GM12875 (cell line): Measurements from ENCODE around the gene SPACA1.

Source experiments
- H3K4me3 ChIP-seq: one replicate; pipeline ENCODE4 v1.5.1; 2011; ENCODE audit warnings: low read depth, low read length, control low read depth
- TF ChIP-seq, protein P1 (sequence below): IDR thresholded peaks from 2 replicates; pipeline ENCODE4 v1.5.1; 2011; ENCODE audit warnings: low read depth, mild to moderate bottlenecking, control low read depth, inconsistent platforms, low read length, moderate library complexity, borderline replicate concordance; ENCODE audit not compliant: insufficient read depth

Gene SPACA1

DNA sequence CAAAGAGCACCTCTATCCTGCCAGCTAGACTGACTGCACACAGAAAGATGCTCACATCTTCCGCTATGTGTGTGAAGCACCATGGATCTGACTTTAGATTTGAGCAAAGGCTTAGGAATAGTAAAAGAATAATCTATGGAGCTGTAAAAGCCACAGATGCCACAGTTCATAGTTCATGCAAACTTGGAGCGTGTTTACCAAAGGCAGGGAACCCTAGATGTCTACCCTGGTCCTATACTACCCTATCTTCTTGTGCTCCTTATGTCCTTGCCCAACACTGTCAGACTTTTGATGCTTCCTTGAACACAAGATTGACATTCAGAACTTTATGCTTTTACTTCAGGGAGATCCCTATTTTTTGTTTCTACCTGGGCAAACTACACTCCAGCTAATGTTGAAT lies 39.2 kb downstream of the SPACA1 start:
- TF ChIP-seq, protein P1, sequence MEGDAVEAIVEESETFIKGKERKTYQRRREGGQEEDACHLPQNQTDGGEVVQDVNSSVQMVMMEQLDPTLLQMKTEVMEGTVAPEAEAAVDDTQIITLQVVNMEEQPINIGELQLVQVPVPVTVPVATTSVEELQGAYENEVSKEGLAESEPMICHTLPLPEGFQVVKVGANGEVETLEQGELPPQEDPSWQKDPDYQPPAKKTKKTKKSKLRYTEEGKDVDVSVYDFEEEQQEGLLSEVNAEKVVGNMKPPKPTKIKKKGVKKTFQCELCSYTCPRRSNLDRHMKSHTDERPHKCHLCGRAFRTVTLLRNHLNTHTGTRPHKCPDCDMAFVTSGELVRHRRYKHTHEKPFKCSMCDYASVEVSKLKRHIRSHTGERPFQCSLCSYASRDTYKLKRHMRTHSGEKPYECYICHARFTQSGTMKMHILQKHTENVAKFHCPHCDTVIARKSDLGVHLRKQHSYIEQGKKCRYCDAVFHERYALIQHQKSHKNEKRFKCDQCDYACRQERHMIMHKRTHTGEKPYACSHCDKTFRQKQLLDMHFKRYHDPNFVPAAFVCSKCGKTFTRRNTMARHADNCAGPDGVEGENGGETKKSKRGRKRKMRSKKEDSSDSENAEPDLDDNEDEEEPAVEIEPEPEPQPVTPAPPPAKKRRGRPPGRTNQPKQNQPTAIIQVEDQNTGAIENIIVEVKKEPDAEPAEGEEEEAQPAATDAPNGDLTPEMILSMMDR = no peak
- H3K4me3 ChIP-seq = no peak overlapping the region

DNA sequence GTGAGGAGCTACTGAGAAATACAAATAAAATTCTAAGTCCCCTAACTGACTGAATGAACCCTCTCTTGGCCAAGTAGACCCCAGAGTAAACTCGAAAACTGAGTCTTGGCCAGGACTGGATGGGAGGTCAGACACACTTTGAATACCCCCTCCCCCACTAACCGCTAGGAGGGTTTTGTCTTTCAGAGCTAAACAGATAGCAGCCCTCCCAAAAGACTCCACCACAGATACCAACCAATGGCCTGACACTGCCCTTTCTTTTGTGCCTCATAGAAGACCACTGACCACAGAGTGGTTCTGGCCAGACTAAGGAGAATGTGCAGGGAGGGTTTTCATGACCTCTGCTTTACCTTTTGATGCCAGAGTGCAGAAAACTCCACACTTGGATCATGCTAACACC lies 42.1 kb downstream of the SPACA1 start:
- H3K4me3 ChIP-seq = no peak overlapping the region
- TF ChIP-seq, protein P1 = no peak

DNA sequence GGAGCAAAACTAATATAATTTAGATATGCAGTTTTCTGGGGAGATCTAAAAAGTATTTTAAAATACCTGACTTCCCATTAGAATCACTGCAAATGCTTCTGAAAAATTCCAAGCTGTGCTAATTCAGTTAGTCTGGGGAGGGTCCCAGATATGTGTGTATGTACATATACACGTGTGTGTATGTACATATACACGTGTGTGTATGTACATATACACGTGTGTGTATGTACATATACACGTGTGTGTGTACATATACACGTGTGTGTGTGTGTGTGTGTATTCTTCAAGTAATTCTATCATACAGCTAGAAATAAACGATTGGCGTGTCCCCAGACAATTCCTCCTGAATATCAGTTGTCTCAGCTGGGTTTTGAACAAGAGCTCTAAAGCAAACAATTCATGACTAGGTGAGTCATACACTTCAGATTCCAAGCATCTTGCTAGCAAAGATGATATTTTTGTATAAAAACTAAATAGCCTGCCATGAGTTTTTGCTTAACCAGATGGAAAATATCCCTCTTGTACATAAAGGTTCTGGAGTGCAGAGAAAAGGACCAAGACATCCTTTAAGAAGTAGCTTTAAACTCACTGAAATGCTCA lies 58.2 kb downstream of the SPACA1 start:
- TF ChIP-seq, protein P1 = no peak
- H3K4me3 ChIP-seq = no peak overlapping the region

DNA sequence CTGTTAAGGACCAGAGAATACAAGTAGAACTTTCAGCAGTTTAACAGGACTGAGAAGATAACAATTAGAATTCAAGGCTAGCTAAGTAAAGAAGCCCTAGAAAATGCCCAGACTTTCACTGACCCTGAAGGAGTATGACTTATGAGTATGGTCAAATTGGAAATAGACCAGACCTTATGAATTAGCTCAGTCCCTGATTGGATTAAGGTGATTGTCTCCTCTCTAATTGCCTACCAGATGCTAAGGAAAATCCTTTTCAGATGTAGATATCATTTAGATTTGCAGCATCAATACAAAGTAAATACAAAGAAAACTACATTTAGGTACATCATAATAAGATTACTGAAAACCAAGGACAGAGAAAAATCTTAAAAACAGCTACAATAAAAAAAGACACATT lies 59.6 kb downstream of the SPACA1 start:
- TF ChIP-seq, protein P1 = no peak
- H3K4me3 ChIP-seq = no peak overlapping the region

DNA sequence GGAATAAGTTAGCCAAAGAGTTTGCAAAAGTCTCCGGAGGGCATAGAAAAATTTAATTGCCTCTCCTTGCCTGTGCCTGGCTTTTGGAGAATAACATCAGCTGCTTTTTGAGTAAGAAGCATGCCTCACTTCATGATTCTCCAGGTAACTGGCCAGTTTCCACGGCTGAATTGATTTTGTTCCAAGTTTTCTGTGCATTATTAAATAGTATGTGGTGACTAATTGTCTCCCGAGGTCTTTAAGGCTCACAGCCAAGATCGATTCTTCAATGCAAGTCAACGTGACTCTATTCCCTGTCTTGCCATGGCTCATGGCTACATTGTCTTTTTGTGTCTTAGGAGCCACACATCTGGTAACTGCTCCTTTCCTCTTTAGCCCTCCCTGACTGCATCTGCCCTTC lies 64.3 kb downstream of the SPACA1 start:
- H3K4me3 ChIP-seq = no peak overlapping the region
- TF ChIP-seq, protein P1 = no peak

DNA sequence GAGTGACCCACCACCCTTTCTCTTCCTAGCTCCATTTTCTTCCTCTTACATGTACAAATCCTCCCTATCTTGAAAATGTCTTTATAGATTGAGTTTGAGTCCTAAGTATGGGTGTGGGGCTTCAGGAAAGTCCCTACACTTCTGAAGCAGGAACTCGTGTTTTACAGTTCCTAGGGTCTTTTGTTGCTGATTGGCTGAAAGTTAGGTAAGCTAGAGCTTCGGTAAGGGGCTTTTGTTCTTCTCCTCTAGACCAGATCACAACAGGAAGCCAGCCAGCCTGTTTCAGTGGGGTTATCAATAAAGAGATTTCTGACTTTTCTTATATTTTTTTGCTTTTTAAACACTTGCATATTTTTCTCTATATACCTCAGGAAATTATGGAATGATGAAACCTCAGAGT lies 67.2 kb downstream of the SPACA1 start:
- H3K4me3 ChIP-seq = no peak overlapping the region
- TF ChIP-seq, protein P1 = no peak

DNA sequence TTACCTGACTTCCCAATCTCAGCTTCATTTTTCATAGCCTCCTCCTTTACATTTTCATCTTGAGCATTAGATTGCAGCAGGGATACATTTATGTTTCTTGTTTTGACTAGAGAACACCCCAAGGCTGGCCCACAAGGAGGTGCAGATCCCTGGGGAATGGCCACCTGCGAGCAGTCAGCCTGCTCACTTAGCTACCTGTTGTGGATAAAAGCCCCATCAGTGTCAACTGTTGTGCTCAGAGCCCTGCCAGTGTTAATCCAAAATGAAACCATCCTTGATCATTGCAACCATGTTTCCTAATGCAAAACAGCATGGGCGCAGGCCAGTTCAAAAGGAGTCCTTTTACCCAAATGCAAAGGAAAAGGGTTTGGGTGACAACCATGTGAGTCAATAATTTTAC lies 67.7 kb downstream of the SPACA1 start:
- TF ChIP-seq, protein P1 = no peak
- no peak overlapping the region for H3K4me3 ChIP-seq
